ENCODE data around the gene MBD3L1.

- TF ChIP-seq CTCF (IDR thresholded peaks at IDR 0.05; ENCODE audit: insufficient read depth, low read depth, low read length) = no peak
- TF ChIP-seq EZH2 (IDR thresholded peaks at IDR 0.05; ENCODE audit: insufficient read depth, low read length) = no peak
These were observed 3.3 kb downstream of the MBD3L1 start for GRCh38 chr19:8835446-8835845.

Data from astrocyte (in vitro differentiated cells and primary cell).